ENCODE measurements around the gene ERAP2.

GRCh38 chr5:96859375-96859774 lies 16.9 kb upstream of the ERAP2 start:
- TF ChIP-seq, protein P1, sequence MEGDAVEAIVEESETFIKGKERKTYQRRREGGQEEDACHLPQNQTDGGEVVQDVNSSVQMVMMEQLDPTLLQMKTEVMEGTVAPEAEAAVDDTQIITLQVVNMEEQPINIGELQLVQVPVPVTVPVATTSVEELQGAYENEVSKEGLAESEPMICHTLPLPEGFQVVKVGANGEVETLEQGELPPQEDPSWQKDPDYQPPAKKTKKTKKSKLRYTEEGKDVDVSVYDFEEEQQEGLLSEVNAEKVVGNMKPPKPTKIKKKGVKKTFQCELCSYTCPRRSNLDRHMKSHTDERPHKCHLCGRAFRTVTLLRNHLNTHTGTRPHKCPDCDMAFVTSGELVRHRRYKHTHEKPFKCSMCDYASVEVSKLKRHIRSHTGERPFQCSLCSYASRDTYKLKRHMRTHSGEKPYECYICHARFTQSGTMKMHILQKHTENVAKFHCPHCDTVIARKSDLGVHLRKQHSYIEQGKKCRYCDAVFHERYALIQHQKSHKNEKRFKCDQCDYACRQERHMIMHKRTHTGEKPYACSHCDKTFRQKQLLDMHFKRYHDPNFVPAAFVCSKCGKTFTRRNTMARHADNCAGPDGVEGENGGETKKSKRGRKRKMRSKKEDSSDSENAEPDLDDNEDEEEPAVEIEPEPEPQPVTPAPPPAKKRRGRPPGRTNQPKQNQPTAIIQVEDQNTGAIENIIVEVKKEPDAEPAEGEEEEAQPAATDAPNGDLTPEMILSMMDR (IDR thresholded peaks at IDR 0.05): no peak
- TF ChIP-seq POLR2A (IDR thresholded peaks at IDR 0.05): no peak
